Measurements from ENCODE around the gene MYO1B. TPM values are rescaled to one million over a fixed set of nuclear protein-coding genes. Genes with fewer than 3 reads are reported as not detected.

Gene MYO1B
- total RNA-seq, 4 donors from 2014 or later = 17.2 to 31.8 (median 28.8) TPM

DNA sequence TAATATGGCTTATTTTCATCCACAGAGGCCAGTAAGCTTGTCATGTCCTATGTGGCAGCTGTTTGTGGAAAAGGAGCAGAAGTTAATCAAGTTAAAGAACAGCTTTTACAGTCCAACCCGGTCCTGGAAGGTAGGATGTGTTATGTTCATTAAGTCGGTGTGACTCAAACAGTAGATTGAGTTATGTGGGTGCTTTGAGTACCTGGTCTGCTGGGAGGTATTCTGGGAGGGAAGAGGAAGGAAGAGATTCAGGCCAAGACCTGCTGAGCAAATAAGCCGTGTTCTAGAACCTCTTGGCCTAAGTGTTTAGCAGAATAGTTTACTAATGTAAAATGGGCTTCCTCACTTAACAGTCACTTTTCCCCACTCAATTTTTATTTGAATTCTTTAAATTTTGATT is 96.2 kb downstream of the MYO1B start:
- Histone ChIP-seq H3K27me3 (no peaks in the 10 kb centered on the region), H3K4me1 (no peaks in the 10 kb centered on the region), H3K4me3 (no peak overlapping the region), H3K9me3 (no peaks in the 10 kb centered on the region), H3K27ac (no peak overlapping the region), H3K36me3 (no peaks in the 10 kb centered on the region)
- 76% methylated on average over 3 of the region's 3 CpGs for WGBS
- no peak for DNase-seq (ENCODE audit: low spot score in 2 of 2)
- TF ChIP-seq POLR2AphosphoS5 (IDR thresholded peaks at IDR 0.05) (no peak), CTCF (IDR thresholded peaks at IDR 0.05) (no peak), POLR2A (IDR thresholded peaks at IDR 0.05) (no peak), EP300 (IDR thresholded peaks at IDR 0.05) (no peak)

DNA sequence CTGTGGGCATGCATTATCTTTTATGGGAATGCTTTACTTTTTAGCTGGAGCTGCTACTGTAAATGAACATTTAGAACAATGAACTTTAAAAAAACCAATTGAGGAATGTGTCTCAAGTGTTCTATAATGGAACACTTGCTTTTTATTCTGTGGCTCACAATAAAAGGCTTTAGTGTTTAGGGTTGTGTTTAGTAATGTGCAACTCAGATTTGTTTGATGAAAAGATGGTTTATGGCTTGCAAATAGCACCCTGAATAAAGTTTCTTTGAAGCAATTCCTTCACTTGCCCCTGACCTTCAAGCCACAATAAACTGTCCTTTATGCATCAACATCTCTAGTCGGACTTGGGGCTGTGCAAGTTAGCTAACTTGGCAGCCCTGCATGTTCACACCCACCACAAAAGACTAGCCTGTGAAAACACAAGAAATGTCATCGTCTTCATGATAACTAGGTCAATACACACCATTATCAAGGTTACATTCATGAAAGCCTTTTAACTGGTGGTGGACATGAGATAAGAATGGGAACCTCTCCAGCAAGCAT is 98.7 kb downstream of the MYO1B start:
- TF ChIP-seq POLR2AphosphoS5 (IDR thresholded peaks at IDR 0.05) (no peak), CTCF (IDR thresholded peaks at IDR 0.05) (no peak), EP300 (IDR thresholded peaks at IDR 0.05) (no peak), POLR2A (IDR thresholded peaks at IDR 0.05) (no peak)
- 58% methylated on average over 2 of the region's 2 CpGs for WGBS
- H3K9me3 ChIP-seq = no peaks in the 10 kb centered on the region
- no peak for DNase-seq (ENCODE audit: low spot score in 2 of 2)
- no peaks in the 10 kb centered on the region for H3K4me1 ChIP-seq
- no peaks in the 10 kb centered on the region for H3K27me3 ChIP-seq
- no peak overlapping the region for H3K4me3 ChIP-seq
- no peak overlapping the region for H3K27ac ChIP-seq
- H3K36me3 ChIP-seq = no peaks in the 10 kb centered on the region

- Histone ChIP-seq H3K27ac (no peak overlapping the region), H3K27me3 (no peaks in the 10 kb centered on the region), H3K9me3 (no peaks in the 10 kb centered on the region), H3K36me3 (no peaks in the 10 kb centered on the region), H3K4me3 (no peak overlapping the region), H3K4me1 (no peaks in the 10 kb centered on the region)
- no peak for DNase-seq (ENCODE audit: low spot score in 2 of 2)
- no peak for TF ChIP-seq EP300 (IDR thresholded peaks at IDR 0.05)
- no peak for TF ChIP-seq CTCF (IDR thresholded peaks at IDR 0.05)
- no peak for TF ChIP-seq POLR2AphosphoS5 (IDR thresholded peaks at IDR 0.05)
- TF ChIP-seq POLR2A (IDR thresholded peaks at IDR 0.05) = no peak
Measured at GRCh38 chr2:191345788-191346187, 100.6 kb downstream of the MYO1B start.

DNA sequence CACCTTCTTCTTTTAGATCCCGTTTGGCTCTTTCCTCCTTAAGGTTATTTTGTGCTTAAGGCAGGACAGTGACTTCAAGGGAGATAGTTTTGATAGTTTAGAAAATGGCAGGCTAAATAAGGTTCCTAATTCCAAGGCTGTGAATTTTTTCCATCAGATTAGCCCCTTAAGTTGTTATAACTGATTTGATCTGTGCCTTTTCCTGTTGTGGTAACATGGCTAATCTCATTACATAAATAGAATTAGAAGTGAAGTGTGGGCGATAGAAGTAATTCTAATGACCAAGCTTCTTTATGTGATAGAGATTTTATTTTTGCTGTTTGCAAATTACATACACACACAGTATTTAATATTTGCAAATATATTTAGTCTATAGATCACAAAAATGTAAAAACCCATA is 102.0 kb downstream of the MYO1B start:
- Histone ChIP-seq H3K36me3 (no peaks in the 10 kb centered on the region), H3K27ac (no peak overlapping the region), H3K27me3 (no peaks in the 10 kb centered on the region), H3K4me3 (no peak overlapping the region), H3K4me1 (no peaks in the 10 kb centered on the region), H3K9me3 (no peaks in the 10 kb centered on the region)
- DNase-seq (ENCODE audit: low spot score in 2 of 2) = no peak
- TF ChIP-seq CTCF (IDR thresholded peaks at IDR 0.05) = no peak
- TF ChIP-seq EP300 (IDR thresholded peaks at IDR 0.05) = no peak
- no peak for TF ChIP-seq POLR2AphosphoS5 (IDR thresholded peaks at IDR 0.05)
- no peak for TF ChIP-seq POLR2A (IDR thresholded peaks at IDR 0.05)
- WGBS = 91% methylated on average over 2 of the region's 2 CpGs

GRCh38 chr2:191347881-191348280 is 102.7 kb downstream of the MYO1B start:
- Histone ChIP-seq H3K9me3 (no peaks in the 10 kb centered on the region), H3K36me3 (no peaks in the 10 kb centered on the region), H3K27me3 (no peaks in the 10 kb centered on the region), H3K4me1 (no peaks in the 10 kb centered on the region), H3K27ac (no peak overlapping the region), H3K4me3 (no peak overlapping the region)
- DNase-seq (ENCODE audit: low spot score in 2 of 2) = no peak
- TF ChIP-seq POLR2A (IDR thresholded peaks at IDR 0.05) (no peak), CTCF (IDR thresholded peaks at IDR 0.05) (no peak), POLR2AphosphoS5 (IDR thresholded peaks at IDR 0.05) (no peak), EP300 (IDR thresholded peaks at IDR 0.05) (no peak)
- WGBS = 85% methylated on average over 4 of the region's 4 CpGs
